ENCODE results near the gene SETD1B. TPM values are rescaled to one million over a fixed set of nuclear protein-coding genes. Genes with fewer than 3 reads are reported as not detected.

Gene SETD1B
- total and polyA plus RNA-seq, 2 of the 4 experiments (the other 2 are of a cell fraction): 0.90 to 5.1 TPM

DNA sequence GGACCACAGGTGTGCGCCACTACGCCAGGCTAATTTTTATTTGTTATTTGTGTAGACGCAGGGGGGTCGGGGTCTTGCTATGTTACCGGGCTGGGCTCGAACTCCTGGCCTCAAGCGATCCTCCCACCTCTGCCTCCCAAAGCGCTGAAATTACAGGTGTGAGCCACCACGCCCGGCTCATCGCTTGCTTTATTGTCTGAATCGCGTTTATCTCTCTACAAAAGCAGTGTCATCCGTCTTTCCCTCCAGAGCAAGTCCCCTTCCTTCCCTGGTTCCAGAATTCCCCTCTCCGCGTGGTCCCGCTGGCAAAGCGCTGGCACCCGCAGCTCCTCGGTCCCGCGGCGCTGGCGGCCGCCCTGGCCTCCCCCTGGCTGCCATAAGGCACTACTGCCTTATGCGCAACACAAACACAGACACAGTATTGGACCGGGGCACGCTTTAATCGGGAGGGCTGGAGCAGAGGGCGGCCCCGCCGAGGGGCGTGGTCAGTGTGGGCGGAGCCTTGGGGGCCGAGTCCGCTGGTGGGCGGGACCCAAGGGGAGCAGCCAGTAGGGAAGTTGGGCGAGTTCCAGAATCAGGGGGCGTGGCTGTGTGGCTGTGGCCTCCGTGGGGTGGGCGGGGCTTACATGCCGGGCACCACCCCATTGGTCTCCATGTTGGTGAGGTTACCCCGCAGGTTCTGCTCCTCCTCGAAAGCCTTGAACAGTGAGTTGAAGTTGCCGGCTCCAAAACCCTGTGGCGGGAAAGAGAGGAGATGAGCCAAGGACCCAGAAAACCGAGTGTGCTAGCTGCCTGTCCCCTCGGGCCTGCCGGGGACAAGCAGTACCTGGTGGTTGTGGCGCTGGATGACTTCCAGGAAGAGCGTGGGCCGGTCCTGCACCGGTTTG, 35.5 kb downstream of the SETD1B start:
- ChIA-PET CTCF (interaction anchor here (0.7 kb wide), 1 partner anchor 187 kb away, joined by 3 read pairs; no protein-coding TSS in a partner anchor), POLR2A (ENCODE audit: unreplicated experiment) (interaction anchor here (0.6 kb wide), 1 partner anchor 17 kb away, joined by 6 read pairs; no protein-coding TSS in a partner anchor)
- Histone ChIP-seq H3K9me1 (ENCODE audit: insufficient read depth, low read length) (no peaks in the 10 kb centered on the region), H3K14ac (replicated peaks; ENCODE audit: low read depth, low read length) (peak overlapping the region; percentile 73), H4K5ac (ENCODE audit: low read depth, low read length) (peak overlapping the region; percentile 62), H3K79me1 (ENCODE audit: low read depth in 1 of 2, low read length in 2 of 2) (peaks cover 0 to 8% of the 10 kb centered on the region in 2 experiments; a peak in 2 of 4 replicates), H4K20me1 (ENCODE audit: insufficient read depth, low read length) (no peaks in the 10 kb centered on the region), H2AK5ac (ENCODE audit: low read depth, low read length) (peak overlapping the region; percentile 55; the same call in 1 of the 2 replicates), H3K18ac (ENCODE audit: low read depth, low read length) (peak overlapping the region; percentile 11; the same call in 1 of the 2 replicates), H3K9me3 (ENCODE audit: control insufficient read depth, insufficient read depth, low read length) (no peaks in the 10 kb centered on the region), H4K91ac (ENCODE audit: insufficient read depth, low read depth, low read length) (peak overlapping the region; percentile 79), H2BK5ac (ENCODE audit: low read depth, low read length, poor library complexity, severe bottlenecking) (no peak overlapping the region), H3K27me3 (ENCODE audit: control insufficient read depth, insufficient read depth, low read length) (no peaks in the 10 kb centered on the region), H3K4me1 (ENCODE audit: control insufficient read depth, insufficient read depth, low read length) (0 out of 2 replicates have a peak, but pooled peaks cover 2% of the 10 kb centered on the region), H4K8ac (ENCODE audit: low read depth in 2 of 2, low read length in 2 of 2) (peak overlapping the region; percentile 80 to 96; a peak in 3 of 4 replicates), H3K27ac (ENCODE audit: insufficient read depth, low read length) (peak overlapping the region; percentile 45; the same call in 1 of the 2 replicates), H3K56ac (ENCODE audit: extremely low read depth, insufficient read depth, low read length) (peak overlapping the region; percentile 19; the same call in 1 of the 2 replicates), H2BK20ac (ENCODE audit: low read depth, low read length) (no peak overlapping the region), H2BK120ac (ENCODE audit: low read depth, low read length) (peak overlapping the region; percentile 48), H2AFZ (replicated peaks; ENCODE audit: low read length, poor library complexity) (peak overlapping the region; percentile 100), H2AK9ac (replicated peaks; ENCODE audit: low read depth, low read length, poor library complexity) (peak overlapping the region; percentile 96), H3K4ac (ENCODE audit: low read depth, low read length) (peak overlapping the region; percentile 91), H3K36me3 (ENCODE audit: control insufficient read depth, insufficient read depth, low read length) (no peaks in the 10 kb centered on the region), H3K4me2 (ENCODE audit: low read depth, low read length) (peak overlapping the region; percentile 88), H3K23ac (ENCODE audit: low read depth, low read length) (peak overlapping the region; percentile 62; the same call in 1 of the 2 replicates), H3K9ac (ENCODE audit: low read depth, low read length) (peak overlapping the region; percentile 54), H2BK15ac (ENCODE audit: low read depth, low read length) (peak overlapping the region; percentile 67; the same call in 1 of the 3 replicates), H3K4me3 (ENCODE audit: insufficient read depth, low read depth, low read length) (peak overlapping the region; percentile 71)
- TF ChIP-seq SMC3 (IDR thresholded peaks at IDR 0.05; ENCODE audit: low read depth, low read length) (peak; percentile 25; the same call in 1 of the 2 replicates), MAZ (IDR thresholded peaks at IDR 0.05; ENCODE audit: borderline replicate concordance, low read depth, low read length) (peak; percentile 66; the same call in 1 of the 2 replicates), CEBPB (IDR thresholded peaks at IDR 0.05; ENCODE audit: low read depth, low read length) (no peak), RAD21 (IDR thresholded peaks at IDR 0.05; ENCODE audit: low read length) (no peak), POLR2A (IDR thresholded peaks at IDR 0.05; ENCODE audit: low read depth, low read length) (no peak; the same call in 1 of the 2 replicates)
- TF ChIP-seq, protein P1, sequence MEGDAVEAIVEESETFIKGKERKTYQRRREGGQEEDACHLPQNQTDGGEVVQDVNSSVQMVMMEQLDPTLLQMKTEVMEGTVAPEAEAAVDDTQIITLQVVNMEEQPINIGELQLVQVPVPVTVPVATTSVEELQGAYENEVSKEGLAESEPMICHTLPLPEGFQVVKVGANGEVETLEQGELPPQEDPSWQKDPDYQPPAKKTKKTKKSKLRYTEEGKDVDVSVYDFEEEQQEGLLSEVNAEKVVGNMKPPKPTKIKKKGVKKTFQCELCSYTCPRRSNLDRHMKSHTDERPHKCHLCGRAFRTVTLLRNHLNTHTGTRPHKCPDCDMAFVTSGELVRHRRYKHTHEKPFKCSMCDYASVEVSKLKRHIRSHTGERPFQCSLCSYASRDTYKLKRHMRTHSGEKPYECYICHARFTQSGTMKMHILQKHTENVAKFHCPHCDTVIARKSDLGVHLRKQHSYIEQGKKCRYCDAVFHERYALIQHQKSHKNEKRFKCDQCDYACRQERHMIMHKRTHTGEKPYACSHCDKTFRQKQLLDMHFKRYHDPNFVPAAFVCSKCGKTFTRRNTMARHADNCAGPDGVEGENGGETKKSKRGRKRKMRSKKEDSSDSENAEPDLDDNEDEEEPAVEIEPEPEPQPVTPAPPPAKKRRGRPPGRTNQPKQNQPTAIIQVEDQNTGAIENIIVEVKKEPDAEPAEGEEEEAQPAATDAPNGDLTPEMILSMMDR (conservative IDR thresholded peaks at IDR 0.05; ENCODE audit: low read depth, low read length): peak; percentile 38
- intact Hi-C loops (cut with micrococcal nuclease) (loop anchor here (2.0 to 5.0 kb wide), 2 partner anchors 33 to 49 kb away; partner anchors contain the start of gene PSMD9), in situ Hi-C loops (cut with MboI; ENCODE audit: low sequenced_read_pairs) (no loop called here), dilution Hi-C loops (cut with HindIII; ENCODE audit: low sequenced_read_pairs, unreplicated experiment) (no loop called here)
- peak; percentile 96 for DNase-seq
- no TSS peak for BruUV-seq (replicated peaks)
- ATAC-seq (ENCODE audit: low read depth): peak; percentile 100
- WGBS, 2 experiments (ENCODE audit: extremely low coverage in 2 of 2, insufficient read length in 1 of 2): 11% methylated on average over 25 of the region's 53 CpGs; no CpG with 5 or more reads in 1 of the 2 experiments

All from IMR-90 (cell line).